IMR-90 (cell line): ENCODE measurements around the gene PSRC1. TPM values are rescaled to one million over a fixed set of nuclear protein-coding genes. Genes with fewer than 3 reads are reported as not detected.

ENCODE experiments used
- ATAC-seq: fragments of 200-7000 bp; cut with Tn5 transposase; 2 replicates; pipeline ENCODE4 v1.9.1; 2020; ENCODE audit warnings: low read depth, mild to moderate bottlenecking, moderate library complexity
- BruUV-seq: library from RNA; stranded (reverse); fragments of 400-500 nt; replicated peaks from 2 replicates; lab custom pipeline; 2021; lab: Mats Ljungman, UMichigan
- CTCF ChIA-PET: fragments of 300-600 bp; formaldehyde crosslinking; extraction: SDS; loops from one replicate; lab custom pipeline; 2021; ENCODE audit warnings: antibody characterized with exemption; lab: Yijun Ruan, JAX
- POLR2A ChIA-PET: fragments of 300-600 bp; sonication (Branson Sonifier 250); formaldehyde crosslinking; loops from one replicate; lab custom pipeline; 2022; ENCODE audit warnings: antibody characterized with exemption; ENCODE audit not compliant: unreplicated experiment; lab: Charles Lee
- DNase-seq: peaks from one replicate; pipeline ENCODE4 v3.0.0; 2013
- H2AFZ ChIP-seq: replicated peaks from 2 replicates; pipeline ENCODE3; 2013; ENCODE audit warnings: low read length, mild to moderate bottlenecking; ENCODE audit not compliant: poor library complexity
- H2AK5ac ChIP-seq: 2 replicates; pipeline ENCODE4 v1.6.1; 2013; ENCODE audit warnings: low read depth, low read length, inconsistent platforms
- H2AK9ac ChIP-seq: replicated peaks from 2 replicates; pipeline ENCODE3; 2013; ENCODE audit warnings: mild to moderate bottlenecking, low read depth, low read length, moderate library complexity; ENCODE audit not compliant: poor library complexity
- H2BK120ac ChIP-seq: 2 replicates; pipeline ENCODE4 v1.6.1; 2013; ENCODE audit warnings: low read depth, low read length, inconsistent platforms
- H2BK15ac ChIP-seq: 3 replicates; pipeline ENCODE4 v1.6.1; 2013; ENCODE audit warnings: low read depth, low read length, inconsistent platforms
- H2BK20ac ChIP-seq: 2 replicates; pipeline ENCODE4 v1.6.1; 2013; ENCODE audit warnings: low read depth, mild to moderate bottlenecking, inconsistent platforms, low read length, moderate library complexity
- H2BK5ac ChIP-seq: 2 replicates; pipeline ENCODE4 v1.6.1; 2013; ENCODE audit warnings: mild to moderate bottlenecking, low read depth, low read length, inconsistent platforms; ENCODE audit not compliant: poor library complexity, severe bottlenecking
- H3K14ac ChIP-seq: replicated peaks from 2 replicates; pipeline ENCODE4 v1.6.1; 2013; ENCODE audit warnings: low read depth, low read length, inconsistent platforms
- H3K18ac ChIP-seq: 2 replicates; pipeline ENCODE4 v1.6.1; 2013; ENCODE audit warnings: low read depth, low read length, control low read depth
- H3K23ac ChIP-seq: 2 replicates; pipeline ENCODE4 v1.6.1; 2013; ENCODE audit warnings: low read depth, low read length, inconsistent platforms
- H3K27ac ChIP-seq: 2 replicates; pipeline ENCODE4 v1.5.1; 2013; ENCODE audit warnings: mild to moderate bottlenecking, control low read depth, low read length; ENCODE audit not compliant: insufficient read depth
- H3K27me3 ChIP-seq: 2 replicates; pipeline ENCODE4 v1.6.1; 2013; ENCODE audit warnings: low read length; ENCODE audit not compliant: control insufficient read depth, insufficient read depth
- H3K36me3 ChIP-seq: 2 replicates; pipeline ENCODE4 v1.6.1; 2013; ENCODE audit warnings: low read length, mixed read lengths; ENCODE audit not compliant: control insufficient read depth, insufficient read depth
- H3K4ac ChIP-seq: 2 replicates; pipeline ENCODE4 v1.6.1; 2013; ENCODE audit warnings: low read depth, low read length, inconsistent platforms
- H3K4me1 ChIP-seq: 2 replicates; pipeline ENCODE4 v1.6.1; 2013; ENCODE audit warnings: low read length, mixed read lengths; ENCODE audit not compliant: control insufficient read depth, insufficient read depth
- H3K4me2 ChIP-seq: 2 replicates; pipeline ENCODE4 v1.6.1; 2013; ENCODE audit warnings: low read depth, mild to moderate bottlenecking, control low read depth, low read length, moderate library complexity
- H3K4me3 ChIP-seq: 2 replicates; pipeline ENCODE4 v1.5.1; 2013; ENCODE audit warnings: low read depth, mild to moderate bottlenecking, control low read depth, low read length, moderate library complexity; ENCODE audit not compliant: insufficient read depth
- H3K56ac ChIP-seq: 2 replicates; pipeline ENCODE4 v1.6.1; 2013; ENCODE audit warnings: low read length, inconsistent platforms; ENCODE audit not compliant: insufficient read depth; ENCODE audit errors: extremely low read depth
- H3K79me1 ChIP-seq, 2 experiments: 2 replicates each; pipeline ENCODE4 v1.6.1; 2013; ENCODE audit warnings: low read length in 2 of 2, inconsistent platforms in 1 of 2, low read depth in 1 of 2
- H3K9ac ChIP-seq: 2 replicates; pipeline ENCODE4 v1.6.1; 2013; ENCODE audit warnings: low read depth, low read length, control low read depth
- H3K9me1 ChIP-seq: 2 replicates; pipeline ENCODE4 v1.6.1; 2013; ENCODE audit warnings: low read length, inconsistent platforms; ENCODE audit not compliant: insufficient read depth
- H3K9me3 ChIP-seq: 2 replicates; pipeline ENCODE4 v1.6.1; 2013; ENCODE audit warnings: low read length; ENCODE audit not compliant: control insufficient read depth, insufficient read depth
- H4K20me1 ChIP-seq: 2 replicates; pipeline ENCODE4 v1.6.1; 2013; ENCODE audit warnings: low read length, inconsistent platforms; ENCODE audit not compliant: insufficient read depth
- H4K5ac ChIP-seq: 2 replicates; pipeline ENCODE4 v1.6.1; 2013; ENCODE audit warnings: mild to moderate bottlenecking, low read depth, low read length, control low read depth
- H4K8ac ChIP-seq, 2 experiments: 2 replicates each; pipeline ENCODE4 v1.6.1; 2013; ENCODE audit warnings: low read depth in 2 of 2, low read length in 2 of 2, control low read depth in 1 of 2, inconsistent platforms in 1 of 2
- H4K91ac ChIP-seq: 2 replicates; pipeline ENCODE4 v1.6.1; 2013; ENCODE audit warnings: low read depth, low read length, inconsistent platforms; ENCODE audit not compliant: insufficient read depth
- MXI1 ChIP-seq: IDR thresholded peaks from 2 replicates; pipeline ENCODE4 v1.6.1; 2012; ENCODE audit warnings: low read depth, mild to moderate bottlenecking, low read length, moderate library complexity, borderline replicate concordance
- POLR2A ChIP-seq: IDR thresholded peaks from 2 replicates; pipeline ENCODE4 v1.6.1; 2012; ENCODE audit warnings: mild to moderate bottlenecking, low read depth, low read length
- WGBS, 2 experiments: methylation state at CpG; one replicate each; pipeline versions ENCODE4 v1.1.5 to v1.1.7; 2013; ENCODE audit warnings: missing lambda C conversion rate in 2 of 2; ENCODE audit not compliant: insufficient read length in 1 of 2; ENCODE audit errors: extremely low coverage in 2 of 2; 5-methylcytosine and 5-hydroxymethylcytosine counted together
- dilution Hi-C: fragments of 300-500 bp; cut with HindIII; formaldehyde crosslinking; loops from one replicate; pipeline ENCODE4 v1.14.3; 2018; ENCODE audit warnings: low sequenced_read_pairs; ENCODE audit not compliant: unreplicated experiment
- in situ Hi-C: fragments of 300-500 bp; cut with MboI; formaldehyde crosslinking; loops from 3 replicates; pipeline ENCODE4 v1.14.3; 2019; ENCODE audit warnings: low sequenced_read_pairs, inconsistent platforms, mixed read lengths
- intact Hi-C: fragments of 100-400 bp; cut with micrococcal nuclease; formaldehyde crosslinking; loops from 2 replicates; pipeline ENCODE4 v1.10.0; 2022
- polyA plus RNA-seq, 3 experiments: library from polyadenylated mRNA; depleted of rRNA; stranded (reverse); fragments of >200 nt; gene quantifications; 2 replicates each; pipeline ENCODE4 v1.2.3, GENCODE V29; 2012; ENCODE audit warnings: low replicate concordance in 1 of 3
- total RNA-seq: library from RNA; depleted of rRNA; stranded (reverse); fragments of >200 nt; gene quantifications from 2 replicates; pipeline ENCODE4 v1.2.3, GENCODE V29; 2012

PSRC1 gene
- total and polyA plus RNA-seq, 2 of the 4 experiments (the other 2 are of a cell fraction) = 34.6 to 40.3 TPM

DNA sequence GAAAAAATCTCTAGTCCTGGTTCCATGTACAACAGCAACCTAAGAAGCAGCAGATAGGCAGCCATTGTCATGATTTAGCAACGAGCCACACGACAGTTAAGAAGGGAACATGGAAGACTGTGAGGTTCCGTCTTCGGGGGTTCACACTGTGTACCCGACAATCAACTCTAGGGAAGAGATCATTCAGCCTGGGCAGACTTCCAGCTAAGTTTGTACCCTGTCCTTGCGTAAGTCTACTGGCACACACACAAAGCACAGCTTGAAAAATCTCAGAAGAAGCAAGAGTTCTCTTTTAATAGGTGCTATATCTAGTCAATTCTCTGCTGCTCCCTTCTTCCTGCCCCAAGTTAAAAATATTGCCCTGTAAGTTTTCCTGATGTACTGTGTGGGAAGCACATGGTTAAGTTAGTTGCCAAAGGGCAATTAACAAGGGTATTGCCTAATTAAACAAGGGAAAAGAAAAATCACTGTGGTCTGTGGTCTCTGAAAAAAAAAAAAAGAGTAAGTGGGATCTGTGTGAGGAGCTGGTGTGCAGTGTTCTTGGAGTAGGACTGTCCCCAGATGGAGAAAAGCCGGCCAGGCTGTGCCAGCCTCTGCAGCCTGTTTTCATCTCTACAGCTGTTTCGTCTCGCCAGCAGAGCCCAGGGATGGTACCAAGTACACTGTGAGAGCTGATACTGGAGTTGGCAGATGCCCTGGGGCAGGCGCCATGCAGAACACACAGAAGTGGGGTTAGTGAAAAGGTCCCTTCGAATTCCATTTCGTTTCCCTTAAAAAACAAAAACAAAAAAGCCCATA is 30.2 kb upstream of the PSRC1 start:
- no peak overlapping the region for H4K8ac ChIP-seq
- H2BK5ac ChIP-seq = no peak overlapping the region
- H3K27ac ChIP-seq = no peak overlapping the region
- H4K20me1 ChIP-seq = peaks cover 3% of the 10 kb centered on the region; the same call in 1 of the 2 replicates
- H3K9me1 ChIP-seq = peaks cover 28% of the 10 kb centered on the region
- TF ChIP-seq POLR2A (no peak), MXI1 (no peak)
- no peak for DNase-seq
- H2BK120ac ChIP-seq = no peak overlapping the region
- CTCF ChIA-PET = interaction anchor here (0.6 kb wide), 1 partner anchor 87 kb away, joined by 4 read pairs; no protein-coding TSS in a partner anchor
- peaks cover 21% of the 10 kb centered on the region for H3K36me3 ChIP-seq
- H3K4me2 ChIP-seq = no peak overlapping the region
- H3K4ac ChIP-seq = no peak overlapping the region
- BruUV-seq = no TSS peak
- dilution Hi-C loops = no loop called here
- H2AFZ ChIP-seq = no peak overlapping the region
- no peak overlapping the region for H3K9ac ChIP-seq
- H3K27me3 ChIP-seq = no peaks in the 10 kb centered on the region
- H3K18ac ChIP-seq = no peak overlapping the region
- no peak overlapping the region for H2BK20ac ChIP-seq
- no peak overlapping the region for H2AK9ac ChIP-seq
- H3K23ac ChIP-seq = no peak overlapping the region
- no peaks in the 10 kb centered on the region for H3K79me1 ChIP-seq
- ATAC-seq = no peak
- H3K14ac ChIP-seq = no peak overlapping the region
- H3K4me1 ChIP-seq = peaks cover 16% of the 10 kb centered on the region
- H4K91ac ChIP-seq = no peak overlapping the region
- POLR2A ChIA-PET = no interaction called here
- H3K4me3 ChIP-seq = no peak overlapping the region
- no peak overlapping the region for H4K5ac ChIP-seq
- WGBS, 2 experiments = 50% methylated on average over 2 of the region's 12 CpGs; no CpG with 5 or more reads in 1 of the 2 experiments
- no peak overlapping the region for H2BK15ac ChIP-seq
- H3K56ac ChIP-seq = no peak overlapping the region
- intact Hi-C loops = loop anchor here (5.0 kb wide), 1 partner anchor 39 kb away; no protein-coding TSS in a partner anchor
- no peaks in the 10 kb centered on the region for H3K9me3 ChIP-seq
- in situ Hi-C loops = no loop called here
- H2AK5ac ChIP-seq = no peak overlapping the region; the same call in 1 of the 2 replicates
